GM19035 (cell line): ENCODE data around the gene RIN3.

Experiments
- ATAC-seq: cut with Tn5 transposase; IDR thresholded peaks from one replicate; pipeline ENCODE4 v1.9.1; 2021; ENCODE audit not compliant: unreplicated experiment

The RIN3 gene

DNA sequence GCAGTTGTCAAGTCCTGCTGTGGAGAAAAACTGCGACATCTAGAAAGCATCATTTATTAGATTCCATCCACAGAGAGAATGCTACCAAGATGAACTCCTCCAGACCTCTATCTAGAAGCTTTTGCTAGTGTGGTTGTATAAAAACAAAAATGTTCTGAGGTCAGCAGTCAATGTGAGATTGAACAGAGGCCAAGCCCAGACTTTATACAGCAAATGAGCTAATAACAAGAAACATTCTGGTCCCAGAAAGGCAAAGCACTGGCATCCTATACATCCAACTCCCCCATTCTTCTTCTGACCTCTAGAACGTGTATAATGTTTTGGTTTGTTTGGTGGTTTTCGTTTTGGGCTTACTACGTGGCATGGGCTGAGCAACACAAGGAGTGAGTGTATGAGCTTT is 26.7 kb upstream of the RIN3 start:
- ATAC-seq = no peak

DNA sequence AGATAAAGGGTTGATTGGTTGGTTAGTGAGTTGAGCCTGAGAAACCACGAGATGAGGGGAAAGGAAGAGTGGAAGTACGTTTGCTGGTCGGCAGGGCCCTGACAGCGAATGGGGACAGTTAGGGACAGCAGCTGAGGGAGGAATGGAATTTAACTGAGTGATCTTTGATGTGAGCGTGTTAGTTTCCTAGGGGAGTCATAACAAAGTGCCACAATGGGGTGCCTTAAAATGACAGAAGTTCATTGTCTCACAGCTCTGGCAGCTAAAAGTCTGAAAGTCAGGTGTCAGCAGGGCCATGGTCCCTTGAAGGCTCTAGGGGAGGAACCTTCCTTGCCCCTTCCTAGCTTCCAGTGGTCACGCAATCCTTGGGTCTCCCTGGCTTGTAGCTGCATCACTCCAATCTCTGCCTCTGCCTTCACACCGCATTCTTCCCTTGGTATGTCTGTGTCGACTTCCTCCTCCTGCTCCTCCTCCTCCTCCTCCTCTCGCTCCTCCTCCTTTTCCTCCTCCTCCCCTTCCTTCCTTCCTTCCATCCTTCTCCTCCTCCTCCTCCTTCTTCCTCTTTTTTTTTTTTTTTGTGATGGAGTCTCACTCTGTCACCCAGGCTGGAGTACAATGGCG is 26.0 kb upstream of the RIN3 start:
- no peak for ATAC-seq

DNA sequence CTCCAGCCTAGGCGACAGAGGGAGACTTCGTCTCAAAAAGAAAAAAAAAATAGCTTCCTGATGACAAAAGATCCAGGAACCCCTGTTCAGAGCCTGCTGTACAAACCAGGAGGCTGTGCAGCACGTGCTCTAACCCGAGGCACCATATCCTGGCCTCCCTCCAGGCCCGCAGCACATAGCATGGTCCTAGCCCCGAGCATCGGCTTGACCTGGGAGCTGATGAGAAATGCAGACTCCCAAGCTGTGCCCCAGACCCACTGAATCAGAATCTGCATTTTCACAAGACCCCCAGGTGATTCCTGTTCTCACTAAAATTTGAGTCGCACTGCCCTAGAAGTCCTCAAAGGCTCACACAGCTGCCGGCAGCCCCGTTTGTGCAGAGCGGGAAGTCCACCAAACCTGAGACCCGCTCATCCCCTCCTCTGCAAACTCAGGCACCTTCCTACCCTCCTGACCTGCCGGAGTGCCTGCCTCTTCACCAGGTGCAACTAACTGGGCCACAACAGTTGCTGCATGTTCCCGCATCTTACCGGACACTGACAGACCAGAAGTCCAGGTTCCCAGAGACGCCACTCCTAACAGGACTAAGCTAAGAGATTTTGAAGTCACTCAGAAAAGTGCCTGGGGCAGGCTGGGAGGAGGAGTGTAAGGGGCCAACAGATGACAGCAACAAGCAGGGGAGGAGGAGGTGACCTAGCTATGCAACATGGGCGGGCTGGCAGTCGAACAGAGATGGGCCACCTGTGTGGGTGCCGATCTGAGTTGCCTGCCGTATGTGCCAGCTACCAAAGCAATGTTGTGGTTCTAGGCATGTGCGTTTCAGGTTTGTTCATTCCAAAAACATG is 24.0 kb upstream of the RIN3 start:
- ATAC-seq = no peak

DNA sequence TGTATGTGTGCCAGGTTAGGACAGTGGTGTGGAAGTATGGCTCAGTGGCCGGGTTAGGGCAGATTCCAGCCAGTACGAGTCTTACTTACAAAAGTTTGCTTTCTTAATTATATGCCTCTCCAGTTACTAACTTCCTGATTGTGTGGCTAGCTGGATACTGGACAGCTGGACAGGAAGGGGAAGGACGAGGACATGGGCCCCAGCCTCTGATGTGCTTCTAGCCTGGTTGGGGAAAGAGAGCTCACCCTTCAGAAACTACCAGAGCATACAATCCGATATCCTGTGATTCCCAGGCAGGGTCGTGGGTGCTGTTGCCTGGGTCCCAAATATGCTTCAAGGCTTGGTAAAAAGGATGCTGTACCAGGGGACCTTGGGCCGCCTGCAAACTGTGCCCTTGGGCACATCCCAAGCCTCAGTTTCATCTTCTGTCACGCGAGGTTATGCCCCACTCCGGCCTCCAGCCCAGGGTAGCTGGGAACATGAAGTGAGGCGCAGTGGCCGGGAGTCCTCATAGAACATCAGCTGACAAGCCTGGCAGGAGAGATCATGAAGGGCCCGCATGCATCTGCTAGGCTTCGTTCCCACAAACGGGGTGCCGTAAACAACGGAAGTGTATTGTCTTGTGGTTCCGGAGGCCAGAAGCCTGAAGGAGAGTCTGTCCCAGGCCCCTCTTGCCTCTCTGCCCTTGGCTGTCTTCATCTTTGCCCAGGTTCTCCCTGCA is 23.2 kb upstream of the RIN3 start:
- no peak for ATAC-seq

DNA sequence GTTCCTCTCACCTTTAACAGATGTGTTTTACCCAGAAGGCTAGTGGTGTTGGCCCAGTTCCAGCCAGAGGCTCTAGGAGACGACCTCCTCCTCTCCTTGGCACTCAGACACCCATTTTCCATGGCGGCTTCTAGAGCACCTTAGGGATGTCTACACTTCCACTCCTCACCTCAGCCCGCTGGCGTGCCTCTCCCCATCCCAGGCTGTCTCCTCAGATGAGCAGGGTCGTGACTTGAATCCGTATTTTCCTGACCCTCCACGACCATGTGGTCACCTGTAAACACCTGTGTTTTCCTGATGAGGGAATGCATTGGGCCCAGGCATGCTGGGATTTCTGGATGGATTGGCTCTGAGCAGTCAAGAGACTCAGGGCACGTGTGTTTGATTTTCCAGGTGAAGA is 21.8 kb upstream of the RIN3 start:
- no peak for ATAC-seq

DNA sequence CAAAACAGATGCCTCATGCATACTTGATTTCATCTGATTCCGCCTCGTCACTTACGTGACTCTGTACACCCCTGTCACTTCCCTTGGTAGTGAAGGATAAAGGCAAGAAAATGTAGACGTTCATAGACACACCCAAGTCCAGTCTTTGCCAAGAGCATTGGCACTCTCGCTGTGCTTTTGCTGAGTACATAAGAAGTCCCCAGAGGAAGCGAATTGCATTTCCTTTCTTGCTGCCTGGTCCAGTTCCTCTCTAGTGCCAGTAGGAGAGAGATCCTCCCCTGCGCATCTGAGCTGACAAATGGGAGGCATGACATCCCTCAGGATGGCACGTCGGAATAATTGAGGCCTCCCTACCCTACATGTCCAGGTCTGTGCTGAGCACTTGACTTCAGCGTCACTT is 21.3 kb upstream of the RIN3 start:
- ATAC-seq = no peak

DNA sequence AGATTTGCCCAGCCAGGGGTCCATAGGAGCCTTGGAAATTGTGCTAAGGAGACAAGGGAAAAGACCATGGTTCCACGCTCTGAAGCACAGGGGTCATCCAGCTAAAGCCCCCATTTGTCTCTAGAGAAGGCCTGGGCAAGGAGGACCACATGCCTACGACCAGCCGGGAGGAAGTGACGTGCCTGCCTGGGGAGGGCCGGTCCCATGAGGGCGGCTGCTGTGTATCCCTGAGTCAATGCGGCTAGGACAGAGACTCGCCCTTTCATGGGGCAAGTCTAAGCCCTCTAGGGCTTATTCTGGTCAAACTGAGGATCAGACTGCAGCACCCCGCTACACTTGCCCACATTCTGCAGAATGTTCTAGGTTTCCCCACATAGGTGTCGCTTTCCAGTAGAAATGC is 20.6 kb upstream of the RIN3 start:
- ATAC-seq = no peak

DNA sequence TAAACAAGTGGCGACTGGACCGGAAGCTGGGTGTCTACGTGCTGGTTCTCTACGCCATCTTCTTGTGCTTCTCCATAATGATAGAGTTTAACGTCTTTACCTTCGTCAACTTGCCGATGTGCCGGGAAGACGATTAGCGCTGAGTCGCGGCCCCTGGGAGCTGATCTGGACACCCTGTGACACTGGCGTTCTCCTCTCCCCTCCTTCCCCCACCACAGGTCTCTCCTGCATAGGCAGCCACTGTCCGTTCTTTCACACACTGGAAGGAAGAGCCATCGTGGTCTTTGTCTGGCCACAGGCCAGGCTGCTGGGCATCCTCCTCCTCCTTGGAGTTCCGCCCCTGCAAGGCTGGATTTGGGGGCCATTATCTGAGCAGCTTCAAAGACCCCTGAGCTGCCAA is 20.1 kb upstream of the RIN3 start:
- no peak for ATAC-seq

DNA sequence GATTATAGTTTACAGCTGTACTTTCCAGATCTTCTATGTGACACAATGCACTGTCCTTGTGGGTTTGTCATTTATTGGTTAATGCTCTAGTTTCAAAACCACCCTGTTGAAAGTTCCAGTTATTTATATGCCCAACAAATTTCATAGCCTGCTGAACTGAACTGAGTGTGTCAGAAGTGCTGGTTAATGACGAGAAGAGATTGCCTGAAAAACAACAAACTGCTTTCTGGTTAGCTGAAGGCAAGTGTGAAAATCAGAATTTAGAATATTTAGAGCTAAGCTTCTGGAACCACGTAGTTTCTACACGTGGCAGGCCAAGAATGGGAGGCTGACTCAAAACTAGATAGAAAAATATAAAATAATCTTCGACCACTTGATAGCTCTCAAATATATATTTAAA is 19.1 kb upstream of the RIN3 start:
- ATAC-seq = no peak

DNA sequence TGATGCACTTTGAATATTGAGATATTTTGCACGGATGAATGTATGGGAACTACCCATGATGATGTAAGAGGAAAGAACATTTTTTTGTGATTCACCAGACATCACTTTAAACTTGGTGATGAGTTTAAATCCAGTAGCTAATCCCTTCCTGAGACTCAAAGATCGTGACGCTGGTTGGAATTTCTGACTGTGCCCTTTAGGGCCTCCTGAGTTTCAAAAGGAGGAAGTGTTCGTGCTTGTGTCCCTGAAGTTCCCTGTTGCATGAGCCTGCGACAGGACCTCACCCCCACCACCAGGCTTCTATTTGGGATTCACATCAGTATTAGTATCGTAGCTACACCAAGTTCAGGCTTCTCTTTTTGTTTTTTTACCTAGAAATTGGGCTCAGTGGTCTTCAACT is 18.6 kb upstream of the RIN3 start:
- no peak for ATAC-seq

DNA sequence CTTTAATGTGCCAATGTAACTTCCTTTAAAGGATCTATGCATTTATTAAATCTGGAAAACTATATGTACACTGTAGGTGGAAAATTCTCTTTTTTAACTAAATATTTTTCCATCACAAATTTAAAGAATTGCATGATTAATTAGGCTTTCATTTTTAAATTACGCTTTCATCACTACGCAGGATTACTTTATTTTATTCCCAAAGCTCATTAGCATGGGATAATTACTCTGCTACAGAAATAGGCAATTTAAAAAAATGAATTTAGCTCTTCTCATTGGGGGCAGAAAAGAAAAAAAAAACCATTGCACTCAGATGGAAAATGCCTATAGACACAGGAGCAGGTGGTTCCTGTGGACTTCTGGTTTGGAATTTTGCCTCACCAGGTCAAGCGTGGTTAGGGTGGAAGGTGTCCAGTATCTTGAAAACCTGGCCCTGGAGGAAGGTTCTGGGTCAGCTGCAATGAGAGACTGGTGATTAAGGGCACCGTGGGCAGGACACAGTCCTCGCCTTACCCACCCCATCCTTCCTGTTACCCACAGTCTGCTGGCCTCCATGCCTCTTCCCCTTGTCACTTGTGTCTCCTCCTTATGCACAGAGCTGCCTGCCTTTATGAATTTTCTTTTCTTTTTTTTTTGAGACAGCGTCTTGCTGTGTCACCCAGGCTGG is 17.3 kb upstream of the RIN3 start:
- no peak for ATAC-seq

DNA sequence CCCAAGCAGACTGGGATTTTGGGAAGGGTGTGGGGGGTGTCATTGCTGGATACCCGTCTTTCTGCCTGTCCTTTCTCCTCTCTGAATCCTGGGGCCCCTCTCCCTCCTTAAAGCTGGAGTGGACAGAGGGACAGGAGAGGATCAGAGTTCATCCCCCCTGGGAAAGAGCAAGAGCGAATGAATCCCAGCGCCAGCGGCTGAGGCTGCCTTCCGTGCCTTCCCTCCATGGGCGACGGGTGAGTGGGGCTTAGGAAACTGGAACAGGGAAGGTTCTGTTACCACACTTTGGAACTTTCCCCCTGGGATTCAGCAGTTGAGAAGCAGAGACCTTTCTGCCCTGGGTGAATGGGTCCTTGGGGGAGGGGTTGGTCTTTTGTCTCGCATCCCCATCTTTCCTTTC is 16.2 kb upstream of the RIN3 start:
- no peak for ATAC-seq

DNA sequence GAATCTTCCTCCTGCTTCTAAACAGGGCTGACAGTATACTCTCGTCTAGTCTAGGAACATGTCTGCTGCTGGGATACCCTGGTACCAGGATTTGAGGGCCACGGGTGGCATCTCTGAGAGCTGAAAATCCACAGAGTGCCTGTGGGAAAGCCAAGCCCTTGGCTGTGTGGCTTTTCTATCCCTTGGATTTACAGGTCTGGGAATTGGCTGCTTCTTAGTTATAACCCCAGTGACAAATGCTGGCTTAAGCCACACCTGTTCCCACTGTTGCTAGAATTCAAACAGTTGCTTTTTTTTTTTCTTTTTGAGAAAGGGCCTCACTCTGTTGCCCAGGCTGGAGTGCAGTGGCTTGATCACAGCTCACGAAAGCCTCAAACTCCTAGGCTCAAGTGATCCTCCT is 14.3 kb upstream of the RIN3 start:
- ATAC-seq = no peak

DNA sequence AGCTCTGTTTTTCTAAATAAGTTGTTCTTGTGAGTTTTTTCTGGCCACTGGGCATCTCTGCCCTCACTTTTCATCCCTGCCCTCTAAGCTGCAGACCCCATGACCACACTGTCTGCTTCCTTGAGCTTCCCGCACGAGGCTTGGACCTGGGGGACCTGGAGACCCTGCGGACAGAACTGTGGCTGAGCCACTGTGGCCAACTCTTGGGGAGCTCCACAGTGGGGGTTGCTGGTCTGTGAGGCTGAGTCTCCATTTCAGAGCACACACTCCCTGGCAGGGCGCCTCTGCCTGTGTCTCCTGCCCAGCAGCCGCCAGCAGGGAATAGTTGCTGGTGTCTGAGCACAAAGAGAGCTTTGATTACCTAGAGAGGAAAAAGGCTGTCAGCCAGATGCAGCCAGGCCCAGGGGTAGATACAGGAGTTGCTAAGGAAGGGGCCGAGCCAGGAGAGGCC is 13.1 kb upstream of the RIN3 start:
- ATAC-seq = no peak

DNA sequence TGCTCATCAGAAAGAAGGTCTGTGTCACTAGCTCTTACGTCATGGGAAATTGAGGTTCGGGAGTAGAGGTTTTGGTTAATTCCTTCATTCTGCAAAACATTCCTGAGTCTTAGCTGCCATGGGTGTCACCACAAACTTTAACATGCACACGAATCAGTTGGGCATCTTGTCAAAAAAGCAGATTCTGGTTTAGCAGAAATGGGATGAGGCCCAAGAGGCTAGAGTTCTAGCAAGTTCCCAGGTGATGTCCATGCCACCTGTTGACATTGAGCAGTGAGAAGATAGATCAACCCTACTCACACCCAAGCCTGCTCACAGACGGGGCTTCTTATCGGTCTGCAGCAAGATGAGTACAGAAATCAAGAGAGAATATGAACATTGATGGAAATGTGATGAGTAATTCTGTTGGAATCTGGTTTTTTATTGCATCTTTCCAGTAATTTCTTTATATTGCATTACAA is 11.7 kb upstream of the RIN3 start:
- ATAC-seq = no peak

DNA sequence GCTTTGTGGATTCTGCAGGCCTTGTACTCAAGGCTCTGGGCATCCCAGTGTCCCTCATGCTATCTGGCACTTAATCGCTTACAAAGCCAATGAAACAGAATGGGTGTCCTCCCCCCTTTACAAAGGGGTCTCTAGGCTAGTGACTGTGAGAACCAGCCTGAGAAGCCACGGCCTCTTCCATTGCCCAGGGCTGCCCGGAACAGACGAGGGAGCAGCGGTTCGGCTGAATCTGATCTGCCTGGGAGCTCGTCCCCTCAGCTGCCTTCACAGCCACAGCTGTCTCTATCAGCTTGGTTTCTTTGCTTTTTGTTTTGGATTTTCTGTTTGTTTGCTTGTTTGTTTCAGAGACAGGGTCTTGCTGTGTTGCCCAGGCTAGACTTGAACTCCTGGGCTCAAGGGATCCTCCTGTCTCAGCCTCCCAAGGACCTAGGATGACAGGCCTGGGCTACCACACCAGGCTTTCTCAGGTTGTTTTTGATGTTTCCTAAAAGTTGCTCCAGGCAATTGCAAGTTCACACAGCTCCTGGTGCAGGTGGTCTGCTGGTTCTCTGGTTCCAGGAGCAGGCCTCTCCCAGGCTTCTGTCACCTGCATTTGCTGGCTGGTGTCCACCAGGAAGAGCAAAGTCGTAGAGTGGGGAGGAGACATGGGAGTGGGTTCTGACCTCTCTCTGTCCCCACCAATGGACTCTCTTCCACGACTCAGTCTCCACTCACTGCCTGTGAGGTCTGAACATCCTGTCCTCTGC is 10.9 kb upstream of the RIN3 start:
- no peak for ATAC-seq

DNA sequence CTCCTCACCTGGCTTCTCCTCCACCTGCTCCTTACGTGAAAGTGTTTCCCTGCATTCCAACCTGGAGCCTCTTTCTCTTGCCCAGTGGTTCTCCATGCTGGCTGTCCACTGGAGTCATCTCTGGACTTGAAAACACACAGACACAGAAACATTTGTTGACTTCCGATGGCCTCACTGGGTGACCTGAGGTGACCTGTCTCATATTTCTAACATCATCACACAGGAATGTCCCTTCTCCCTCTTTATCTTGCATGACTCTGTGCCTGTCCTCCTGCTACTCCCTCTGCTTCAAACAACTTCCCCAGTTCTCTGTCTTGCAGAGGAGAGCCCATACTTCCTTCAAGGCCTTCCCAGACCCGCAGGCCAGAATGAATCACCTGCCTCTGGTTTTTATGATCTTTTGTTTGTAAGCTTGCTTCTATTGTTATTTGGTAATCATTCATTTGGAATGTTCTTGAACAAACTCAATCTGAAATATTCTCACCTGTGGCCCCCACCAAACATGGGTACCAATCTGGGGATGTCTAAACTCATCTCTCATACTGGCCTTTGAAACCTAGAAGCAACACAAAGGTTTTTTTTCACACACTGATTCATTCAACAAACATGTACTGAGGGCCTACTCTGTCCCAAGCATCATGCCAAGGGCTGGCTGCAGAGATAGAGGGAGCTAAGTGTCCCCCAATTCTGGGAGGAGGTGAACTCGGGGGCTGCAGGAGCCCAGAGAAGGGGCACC is 9.7 kb upstream of the RIN3 start:
- ATAC-seq = no peak

DNA sequence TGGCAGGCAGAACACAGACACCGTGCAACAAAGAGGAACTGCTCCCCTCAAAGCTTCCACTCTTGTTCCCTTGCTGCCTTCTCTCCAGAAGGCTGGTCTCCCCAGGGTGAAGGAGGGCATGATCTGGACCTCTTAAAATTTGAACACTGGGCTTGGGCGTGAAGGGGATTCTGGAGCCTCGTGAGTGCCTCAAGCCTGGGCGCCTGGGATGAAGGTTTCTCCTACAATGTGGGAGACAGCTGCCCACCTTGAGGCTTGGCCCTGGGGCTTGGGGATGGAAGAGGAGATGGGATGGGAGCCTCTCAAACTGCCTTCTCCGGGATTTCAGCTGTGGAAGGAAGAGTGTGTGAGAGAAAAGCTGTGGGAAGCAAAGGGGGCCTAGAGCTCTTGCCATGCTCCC is 7.8 kb upstream of the RIN3 start:
- ATAC-seq = no peak

DNA sequence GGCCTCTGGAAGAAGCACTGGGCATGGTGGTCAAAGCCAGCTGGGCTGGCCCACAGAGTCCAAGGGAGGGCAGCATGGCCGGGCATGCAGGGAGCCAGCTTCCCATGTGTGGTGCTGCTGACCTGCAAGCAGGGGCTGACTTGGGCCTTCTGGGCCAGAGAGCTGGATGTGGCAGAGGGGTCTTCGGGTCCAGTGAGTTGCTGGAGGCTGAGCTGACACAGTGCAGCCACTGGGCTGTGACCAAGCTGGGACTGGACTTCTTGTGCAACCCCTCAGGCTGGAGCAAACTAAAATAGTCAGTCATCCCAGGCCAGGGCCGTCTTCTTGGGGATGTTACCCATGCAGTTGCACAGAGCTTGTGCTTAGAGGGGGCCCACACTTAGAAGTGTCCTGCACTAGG is 7.3 kb upstream of the RIN3 start:
- ATAC-seq = no peak

DNA sequence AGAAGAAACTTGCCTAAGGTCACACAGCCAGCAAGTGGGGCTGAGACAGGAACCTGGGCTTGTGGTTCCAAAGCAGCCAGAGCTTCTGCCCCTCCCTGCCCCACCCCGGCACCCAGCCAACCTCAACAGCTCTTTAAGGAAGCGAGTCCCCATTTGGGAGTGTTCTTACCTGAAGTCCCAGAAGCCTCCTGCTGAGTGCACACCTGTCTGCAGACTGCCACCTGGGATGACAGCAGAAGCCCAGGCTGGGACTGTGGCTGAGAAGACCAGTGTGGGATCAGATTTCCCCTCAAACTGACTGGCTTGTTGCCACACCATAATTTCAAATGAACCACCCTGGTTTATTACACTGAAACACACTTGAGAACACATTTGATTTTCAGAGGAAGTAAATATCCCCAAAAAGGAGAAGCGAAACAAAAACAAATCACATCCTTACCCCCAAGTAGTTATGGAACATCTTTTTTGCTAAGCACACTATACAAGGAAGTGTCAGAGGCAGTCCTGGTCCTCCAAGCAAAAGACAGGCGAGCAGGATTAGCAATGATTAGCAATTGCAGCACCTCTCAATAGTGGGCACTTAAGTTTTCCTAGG is 6.3 kb upstream of the RIN3 start:
- ATAC-seq = no peak
